Measurements from ENCODE around the gene EPHA2. TPM values are rescaled to one million over a fixed set of nuclear protein-coding genes. Genes with fewer than 3 reads are reported as not detected.

Gene EPHA2
- total RNA-seq, 1 donor from 2014 or later, result 28.3 TPM

- H3K4me3 Mint-ChIP-seq (ENCODE audit: low read depth), result no peak overlapping the region
- no peak for TF ChIP-seq CTCF (IDR thresholded peaks at IDR 0.05; ENCODE audit: unreplicated experiment)
Measured at GRCh38 chr1:16195518-16195905, 39.6 kb upstream of the EPHA2 start.

GRCh38 chr1:16191916-16192546 is 36.2 kb upstream of the EPHA2 start:
- Mint-ChIP-seq H3K9me3 (ENCODE audit: low read depth) (no peaks in the 10 kb centered on the region), H3K27me3 (peaks cover 10% of the 10 kb centered on the region)

More at GRCh38 chr1:16195518-16195905, 39.6 kb upstream of the EPHA2 start:
- Mint-ChIP-seq H3K4me1 (ENCODE audit: low read depth) (no peaks in the 10 kb centered on the region), H3K27me3 (peaks cover 4% of the 10 kb centered on the region), H3K9me3 (ENCODE audit: low read depth) (no peaks in the 10 kb centered on the region), H3K27ac (no peak overlapping the region), H3K36me3 (ENCODE audit: insufficient read depth) (peaks cover 14% of the 10 kb centered on the region)
- no peak for DNase-seq (ENCODE audit: low spot score, unreplicated experiment)

GRCh38 chr1:16191309-16191708 is 35.4 kb upstream of the EPHA2 start:
- H3K4me1 Mint-ChIP-seq (ENCODE audit: low read depth), result no peaks in the 10 kb centered on the region
- H3K36me3 Mint-ChIP-seq (ENCODE audit: insufficient read depth), result no peaks in the 10 kb centered on the region
- TF ChIP-seq CTCF (IDR thresholded peaks at IDR 0.05; ENCODE audit: unreplicated experiment), result no peak
- peaks cover 10% of the 10 kb centered on the region for H3K27me3 Mint-ChIP-seq
- no peak for DNase-seq (ENCODE audit: low spot score, unreplicated experiment)
- H3K4me3 Mint-ChIP-seq (ENCODE audit: low read depth), result no peak overlapping the region
- H3K27ac Mint-ChIP-seq, result no peak overlapping the region
- no peaks in the 10 kb centered on the region for H3K9me3 Mint-ChIP-seq (ENCODE audit: low read depth)

More at GRCh38 chr1:16191916-16192546, 36.2 kb upstream of the EPHA2 start:
- TF ChIP-seq CTCF (IDR thresholded peaks at IDR 0.05; ENCODE audit: unreplicated experiment), result no peak
- Mint-ChIP-seq H3K4me1 (ENCODE audit: low read depth) (no peaks in the 10 kb centered on the region), H3K36me3 (ENCODE audit: insufficient read depth) (peaks cover 5% of the 10 kb centered on the region), H3K27ac (no peak overlapping the region), H3K4me3 (ENCODE audit: low read depth) (no peak overlapping the region)
- no peak for DNase-seq (ENCODE audit: low spot score, unreplicated experiment)

- Mint-ChIP-seq H3K27ac (no peak overlapping the region), H3K9me3 (ENCODE audit: low read depth) (no peaks in the 10 kb centered on the region), H3K4me1 (ENCODE audit: low read depth) (no peaks in the 10 kb centered on the region), H3K4me3 (ENCODE audit: low read depth) (no peak overlapping the region), H3K36me3 (ENCODE audit: insufficient read depth) (no peaks in the 10 kb centered on the region), H3K27me3 (peaks cover 10% of the 10 kb centered on the region)
- DNase-seq (ENCODE audit: low spot score, unreplicated experiment), result no peak
- TF ChIP-seq CTCF (IDR thresholded peaks at IDR 0.05; ENCODE audit: unreplicated experiment), result no peak
Measured at GRCh38 chr1:16189921-16190621, 34.2 kb upstream of the EPHA2 start.

- Mint-ChIP-seq H3K4me1 (ENCODE audit: low read depth) (no peaks in the 10 kb centered on the region), H3K36me3 (ENCODE audit: insufficient read depth) (no peaks in the 10 kb centered on the region), H3K4me3 (ENCODE audit: low read depth) (no peak overlapping the region), H3K9me3 (ENCODE audit: low read depth) (no peaks in the 10 kb centered on the region), H3K27ac (no peak overlapping the region), H3K27me3 (peaks cover 10% of the 10 kb centered on the region)
- no peak for DNase-seq (ENCODE audit: low spot score, unreplicated experiment)
- TF ChIP-seq CTCF (IDR thresholded peaks at IDR 0.05; ENCODE audit: unreplicated experiment), result no peak
Measured at GRCh38 chr1:16189003-16189402, 33.1 kb upstream of the EPHA2 start.

All from progenitor cell of endocrine pancreas (in vitro differentiated cells).